Panc1 (cell line): ENCODE data around the gene BUD31. TPM values are rescaled to one million over a fixed set of nuclear protein-coding genes. Genes with fewer than 3 reads are reported as not detected.

Experiments used
- ATAC-seq: fragments of 200-7000 bp; cut with Tn5 transposase; 2 replicates; pipeline ENCODE4 v1.9.1; 2020; ENCODE audit warnings: mild to moderate bottlenecking, moderate library complexity
- BruUV-seq: library from RNA; stranded (reverse); fragments of 400-500 nt; replicated peaks from 2 replicates; lab custom pipeline; 2021; lab: Mats Ljungman, UMichigan
- CTCF ChIA-PET: fragments of 300-600 bp; sonication (Branson Sonifier 250); formaldehyde crosslinking; loops from one replicate; lab custom pipeline; 2022; ENCODE audit warnings: antibody characterized with exemption; lab: Charles Lee
- POLR2A ChIA-PET: fragments of 300-600 bp; sonication (Branson Sonifier 250); formaldehyde crosslinking; loops from one replicate; lab custom pipeline; 2022; ENCODE audit warnings: antibody characterized with exemption; lab: Charles Lee
- DNase-seq: peaks from one replicate; pipeline ENCODE4 v3.0.0-alpha.2; 2010; ENCODE audit warnings: low read depth, low spot score
- H3K27ac ChIP-seq: 2 replicates; pipeline ENCODE4 v1.5.1; 2011; ENCODE audit warnings: mild to moderate bottlenecking, low read length, inconsistent platforms
- H3K27me3 ChIP-seq: fragments of 200-500 bp; sonication (Bioruptor generic); 2 replicates; pipeline ENCODE4 v1.6.0; 2014; ENCODE audit warnings: low read length, inconsistent platforms; ENCODE audit not compliant: control insufficient read depth, insufficient read depth
- H3K36me3 ChIP-seq: fragments of 200-500 bp; sonication (Bioruptor generic); 2 replicates; pipeline ENCODE4 v1.5.1; 2014; ENCODE audit warnings: inconsistent platforms, mild to moderate bottlenecking, low read length, moderate library complexity; ENCODE audit not compliant: control insufficient read depth, insufficient read depth
- H3K4me1 ChIP-seq: 2 replicates; pipeline ENCODE4 v1.5.1; 2011; ENCODE audit warnings: inconsistent platforms, mild to moderate bottlenecking, low read length, moderate library complexity; ENCODE audit not compliant: control insufficient read depth, insufficient read depth
- H3K4me3 ChIP-seq, 2 experiments: 2 replicates each; pipeline ENCODE4 v1.5.1; 2011 to 2012; ENCODE audit warnings: low read depth in 2 of 2, low read length in 2 of 2, mild to moderate bottlenecking in 2 of 2, inconsistent platforms in 1 of 2, moderate library complexity in 1 of 2
- H3K9me3 ChIP-seq: fragments of 200-500 bp; sonication (Bioruptor generic); 2 replicates; pipeline ENCODE4 v1.5.1; 2014; ENCODE audit warnings: low read depth, mild to moderate bottlenecking, inconsistent platforms, low read length, moderate library complexity; ENCODE audit not compliant: control insufficient read depth, insufficient read depth
- CTCF ChIP-seq: fragments of 450-650 bp; IDR thresholded peaks from 2 replicates; pipeline ENCODE4 v1.5.1; 2017; ENCODE audit warnings: mild to moderate bottlenecking
- POLR2AphosphoS5 ChIP-seq: IDR thresholded peaks from 2 replicates; pipeline ENCODE4 v1.6.1; 2012; ENCODE audit warnings: mild to moderate bottlenecking, low read depth, low read length, moderate library complexity
- REST ChIP-seq, 2 experiments: IDR thresholded peaks; 2 replicates each; pipeline ENCODE4 v1.6.1; 2011 to 2012; ENCODE audit warnings: low read depth in 2 of 2, control low read depth in 1 of 2, low read length in 1 of 2, mild to moderate bottlenecking in 1 of 2, moderate library complexity in 1 of 2; ENCODE audit not compliant: insufficient read depth in 1 of 2
- SIN3A ChIP-seq: IDR thresholded peaks from 2 replicates; pipeline ENCODE4 v1.6.1; 2012; ENCODE audit warnings: low read depth, mild to moderate bottlenecking, low read length, moderate library complexity, borderline replicate concordance; ENCODE audit not compliant: insufficient read depth
- TCF7L2 ChIP-seq: IDR thresholded peaks from 2 replicates; pipeline ENCODE4 v1.6.1; 2011; ENCODE audit warnings: mild to moderate bottlenecking, low read depth, low read length, inconsistent platforms
- in situ Hi-C: cut with HindIII; loops from 2 replicates; pipeline ENCODE4 v1.10.0; 2016; ENCODE audit warnings: low sequenced_read_pairs, low pct_unique_long_range_greater_than_20kb
- intact Hi-C: fragments of 100-400 bp; cut with micrococcal nuclease; formaldehyde crosslinking; loops from one replicate; pipeline ENCODE4 v1.10.0; 2022; ENCODE audit not compliant: unreplicated experiment
- total RNA-seq: library from RNA; stranded (reverse); gene quantifications from one replicate; pipeline ENCODE4 v1.2.1, GENCODE V29; 2021; ENCODE audit not compliant: unreplicated experiment

Gene BUD31
- total RNA-seq, 1 experiment from 2014 or later: 179 TPM

GRCh38 chr7:99387912-99388311 is 20.9 kb upstream of the BUD31 start:
- intact Hi-C loops: no loop called here
- H3K27ac ChIP-seq: no peak overlapping the region
- ATAC-seq (no peak), DNase-seq (no peak)
- BruUV-seq: no TSS peak
- H3K9me3 ChIP-seq: no peaks in the 10 kb centered on the region
- H3K36me3 ChIP-seq: peaks cover 2% of the 10 kb centered on the region; the same call in 1 of the 2 replicates
- H3K4me1 ChIP-seq: peaks cover 5% of the 10 kb centered on the region
- TF ChIP-seq POLR2AphosphoS5 (no peak), SIN3A (no peak), TCF7L2 (no peak), CTCF (no peak), REST (IDR thresholded peaks at IDR 0.05; ENCODE audit: insufficient read depth in 1 of 2, low read depth in 2 of 2, low read length in 1 of 2) (no peak)
- CTCF ChIA-PET: no interaction called here
- H3K27me3 ChIP-seq: no peaks in the 10 kb centered on the region
- POLR2A ChIA-PET: no interaction called here
- in situ Hi-C loops: no loop called here
- H3K4me3 ChIP-seq: no peak overlapping the region

GRCh38 chr7:99389772-99390171 is 19.0 kb upstream of the BUD31 start:
- ATAC-seq: no peak
- CTCF ChIA-PET: interaction anchor here (0.7 kb wide), 2 partner anchors 34 to 66 kb away, joined by 3 to 5 read pairs; no protein-coding TSS in a partner anchor

More at GRCh38 chr7:99389772-99390171, 19.0 kb upstream of the BUD31 start:
- no TSS peak for BruUV-seq
- H3K36me3 ChIP-seq: peaks cover 2% of the 10 kb centered on the region; the same call in 1 of the 2 replicates
- no peak overlapping the region for H3K4me3 ChIP-seq
- TF ChIP-seq CTCF: no peak
- TF ChIP-seq POLR2AphosphoS5: no peak
- TF ChIP-seq REST (IDR thresholded peaks at IDR 0.05; ENCODE audit: insufficient read depth in 1 of 2, low read depth in 2 of 2, low read length in 1 of 2): no peak
- no peak for TF ChIP-seq SIN3A
- no peak for TF ChIP-seq TCF7L2
- H3K27ac ChIP-seq: no peak overlapping the region
- no peaks in the 10 kb centered on the region for H3K27me3 ChIP-seq
- H3K9me3 ChIP-seq: no peaks in the 10 kb centered on the region
- peaks cover 23% of the 10 kb centered on the region for H3K4me1 ChIP-seq
- DNase-seq: no peak
- intact Hi-C loops (no loop called here), in situ Hi-C loops (no loop called here)
- POLR2A ChIA-PET: interaction anchor here (0.6 kb wide), 1 partner anchor 25 kb away, joined by 5 read pairs; no protein-coding TSS in a partner anchor
